Effector CD4-positive, alpha-beta T cell (primary cell): ENCODE results near the gene JADE1.

Experiments
- DNase-seq: peaks from one replicate; pipeline ENCODE4 v3.0.0-alpha.2; 2020

Gene JADE1

DNA sequence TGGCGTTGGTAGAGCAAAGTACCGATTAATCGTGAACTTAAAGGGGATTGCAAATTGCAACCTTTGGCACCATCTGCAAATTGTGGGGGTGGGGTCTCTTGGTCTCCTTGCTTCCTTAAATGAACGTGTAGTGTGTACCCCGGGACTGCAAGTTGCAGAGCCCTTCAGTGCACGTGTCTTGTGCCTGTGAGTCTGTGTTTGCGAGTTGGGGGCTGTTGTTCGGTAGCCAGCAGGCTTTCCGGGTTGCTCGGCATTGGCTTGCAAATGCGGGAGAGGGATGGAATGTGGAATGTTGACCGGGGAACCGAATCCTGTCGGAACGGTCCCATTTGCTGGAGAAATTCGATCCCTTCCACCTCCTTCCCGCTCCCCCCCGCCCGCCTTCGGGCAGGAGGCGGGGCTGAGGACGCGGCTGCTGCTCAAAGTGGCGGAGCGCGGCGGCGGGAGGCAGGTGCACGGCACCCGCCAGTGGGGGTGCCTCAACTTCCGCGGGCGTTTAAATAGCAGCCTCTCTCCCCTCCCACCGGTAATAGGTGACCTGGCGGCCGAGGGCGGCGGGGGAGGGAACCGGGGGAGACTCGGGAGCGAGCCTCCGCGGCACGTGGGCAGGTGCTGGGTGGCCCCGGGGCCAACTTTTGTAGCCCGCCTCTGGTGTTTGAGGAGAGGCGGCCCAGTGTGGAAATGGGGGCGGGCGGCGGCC, 1.5 kb downstream of the JADE1 start:
- DNase-seq, result peak; percentile 78

DNA sequence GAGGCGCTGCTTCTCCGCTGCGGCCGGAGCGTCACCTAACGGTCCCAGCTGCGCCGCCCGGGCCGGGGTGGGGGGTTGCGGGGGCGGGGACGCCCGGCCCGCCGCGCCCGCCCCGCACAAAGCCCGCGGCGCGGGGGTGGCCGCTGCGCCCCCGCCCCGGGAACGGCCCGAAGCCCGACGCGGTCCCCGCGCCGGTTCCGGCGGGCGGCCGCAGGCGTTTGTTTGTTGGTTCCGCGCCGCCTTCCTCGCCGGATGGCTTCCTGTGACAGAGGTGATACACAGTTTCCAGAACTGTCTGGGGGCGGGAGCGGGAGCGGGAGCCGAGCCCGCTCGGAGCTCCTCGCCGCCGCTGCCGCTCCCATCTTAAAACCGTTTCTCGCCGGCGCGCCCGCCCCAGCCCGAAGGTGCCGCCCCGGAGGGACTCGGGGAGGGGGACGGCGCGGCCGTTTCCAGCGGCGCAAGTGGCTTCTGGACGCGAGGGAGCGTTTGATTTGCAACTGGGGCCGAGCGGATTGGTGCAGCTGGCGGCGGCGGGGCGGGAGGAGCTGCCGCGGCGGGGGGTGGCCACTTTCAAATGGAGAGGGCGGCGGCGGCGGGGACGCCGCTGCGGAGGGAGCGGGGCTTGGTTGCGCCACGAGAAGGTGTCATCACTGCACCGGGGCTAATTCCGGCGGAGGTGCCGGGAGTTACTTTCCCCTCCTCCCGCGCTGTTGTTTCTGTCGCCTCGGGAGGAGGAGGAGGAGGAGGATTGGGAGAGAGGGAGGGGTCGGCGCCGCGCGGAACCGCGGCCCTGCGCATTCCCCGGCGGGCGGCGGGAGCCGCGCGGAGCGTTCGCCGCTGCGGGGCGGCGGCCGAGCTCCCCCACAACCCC, 2.3 kb downstream of the JADE1 start:
- DNase-seq, result peak; percentile 72

DNA sequence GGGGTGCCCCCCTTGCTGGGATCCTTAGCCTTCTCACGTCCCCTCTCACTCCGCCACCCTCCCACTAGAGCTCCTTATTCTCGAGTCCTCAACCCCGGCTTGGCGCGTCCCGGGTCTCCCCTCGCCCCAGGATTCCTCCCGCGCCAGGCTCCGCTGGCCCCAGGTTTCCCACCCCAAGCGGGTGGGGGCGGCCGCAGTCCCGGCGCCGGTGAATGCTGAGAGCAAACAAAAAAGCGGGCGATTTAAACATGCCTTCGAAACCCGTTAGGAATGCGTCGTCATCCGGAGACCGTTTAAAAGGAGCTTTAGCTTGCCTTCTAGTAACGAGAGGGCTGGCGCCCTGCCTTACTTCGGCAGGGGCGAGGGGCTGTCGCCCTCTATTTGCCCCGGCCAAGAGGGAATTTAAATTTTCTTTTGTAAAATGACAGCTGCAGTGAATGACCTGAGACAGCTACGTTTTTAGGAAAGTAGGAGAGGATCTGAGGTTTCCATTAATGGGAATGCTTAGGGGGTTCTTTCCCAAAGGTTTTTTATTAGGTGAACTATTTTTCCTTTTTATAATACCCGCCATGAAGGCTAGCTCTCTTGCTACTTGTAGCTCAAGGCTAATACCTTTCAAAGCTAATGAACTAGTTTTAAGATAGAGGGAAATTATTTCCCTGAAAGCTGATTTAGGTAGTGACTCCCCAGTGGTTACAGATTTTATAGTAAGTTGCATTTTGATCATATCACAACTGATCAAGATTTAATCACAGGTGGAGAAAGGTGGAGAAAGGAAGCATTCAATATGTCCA, 3.1 kb downstream of the JADE1 start:
- no peak for DNase-seq

DNA sequence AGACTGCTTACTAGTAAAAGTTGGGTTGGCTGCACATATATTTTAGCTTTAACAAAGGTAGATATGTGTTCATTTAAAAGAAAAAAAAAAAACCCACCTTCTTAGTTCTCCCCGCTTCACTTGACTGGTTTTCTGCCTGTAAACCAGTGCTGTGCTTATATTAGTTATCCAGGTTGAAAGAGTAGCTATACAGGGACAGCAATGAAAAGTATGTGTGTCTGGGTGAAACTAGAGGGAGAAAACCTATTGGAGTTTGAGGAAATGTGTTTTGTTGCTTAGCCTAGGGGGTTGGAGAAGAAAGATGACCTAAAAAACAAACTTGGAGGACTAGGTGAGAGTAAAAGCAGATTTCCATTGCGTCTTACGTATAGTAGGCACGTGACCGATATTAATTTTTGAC, 4.5 kb downstream of the JADE1 start:
- no peak for DNase-seq

DNA sequence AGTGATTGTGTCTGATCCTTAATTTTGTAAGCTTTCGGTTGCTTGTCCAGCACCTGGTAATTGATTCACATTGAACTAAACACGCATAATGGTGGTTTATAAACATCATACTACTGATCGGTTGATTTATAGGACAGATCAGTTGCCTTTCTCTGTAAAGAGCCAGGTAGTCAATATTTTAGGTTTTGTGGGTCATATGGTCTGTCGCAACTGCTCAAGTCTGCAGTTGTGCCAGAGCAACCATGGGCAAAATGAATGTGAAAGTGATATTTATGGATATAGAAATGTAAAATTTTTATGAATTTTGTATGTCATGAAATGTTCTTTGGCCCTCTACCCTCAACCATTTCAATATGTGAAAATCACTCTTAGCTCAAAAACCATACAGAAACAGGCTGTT, 8.9 kb downstream of the JADE1 start:
- DNase-seq, result no peak

DNA sequence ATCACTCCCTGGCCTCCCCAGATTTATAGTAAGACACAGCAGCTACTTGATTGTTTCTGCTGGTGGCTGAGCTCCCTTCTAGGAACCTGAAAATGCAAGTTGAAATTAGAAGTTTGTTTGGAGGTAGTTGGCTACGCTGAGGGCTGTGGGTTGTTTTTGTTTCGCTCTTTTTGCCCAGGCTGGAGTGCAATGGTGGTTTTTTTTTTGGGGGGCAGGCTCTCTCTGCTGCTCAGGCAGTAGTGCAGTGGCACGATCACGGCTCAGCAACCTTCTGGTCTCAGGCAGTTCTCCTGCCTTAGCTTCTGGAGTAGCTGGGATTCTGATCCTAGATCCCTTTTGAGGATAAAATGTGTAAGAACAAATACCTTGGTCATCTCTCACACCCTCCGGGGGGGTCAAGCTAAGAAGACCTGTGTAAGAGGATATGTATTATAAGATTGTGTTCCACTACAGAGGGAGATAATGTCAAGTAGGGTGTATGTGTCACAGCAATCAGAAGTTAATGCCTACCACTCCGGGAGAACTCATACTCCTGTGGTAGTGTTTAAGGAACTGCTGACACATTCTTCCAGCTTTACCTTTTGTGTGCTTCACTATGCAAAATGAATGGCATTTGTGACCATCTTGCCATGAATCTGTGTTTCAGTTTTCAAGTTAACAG, 9.7 kb downstream of the JADE1 start:
- no peak for DNase-seq

DNA sequence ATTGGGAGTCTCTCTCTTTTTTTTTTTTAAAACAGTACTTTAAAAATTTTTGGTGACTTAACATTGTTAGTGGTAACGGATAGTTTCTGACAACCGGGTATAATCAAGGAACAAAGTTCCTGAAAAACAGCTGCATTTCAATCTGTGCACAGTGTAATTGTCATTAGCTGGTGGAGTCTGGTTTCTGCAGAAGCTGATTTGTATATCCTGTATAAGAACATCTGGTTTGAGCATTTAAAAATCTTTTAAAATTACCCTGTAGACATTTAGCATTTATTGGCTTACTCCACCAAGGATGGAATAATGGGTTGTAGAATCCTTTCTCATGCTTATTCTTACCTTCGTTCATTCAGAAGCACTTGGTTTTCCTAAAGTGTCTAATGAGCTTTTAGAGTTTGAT, 11.2 kb downstream of the JADE1 start:
- no peak for DNase-seq

DNA sequence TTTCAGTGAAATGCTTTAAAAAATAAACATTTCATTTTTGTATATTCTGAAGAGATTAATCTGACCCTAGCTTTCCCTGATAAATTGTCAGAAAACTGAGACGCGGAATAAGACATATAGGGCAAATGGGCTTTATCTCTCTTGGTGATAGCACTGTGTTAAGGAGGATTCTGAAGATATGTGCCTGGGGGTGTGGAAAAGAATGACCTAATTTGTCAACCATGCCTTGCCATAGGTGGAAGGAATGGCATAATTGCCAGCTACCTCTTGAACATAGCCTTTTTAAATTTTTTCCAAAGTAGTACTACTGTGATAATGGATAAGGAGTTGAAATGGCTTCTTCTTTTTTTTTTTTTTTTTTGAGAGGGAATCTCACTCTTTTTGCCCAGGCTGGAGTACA, 11.7 kb downstream of the JADE1 start:
- DNase-seq, result no peak

DNA sequence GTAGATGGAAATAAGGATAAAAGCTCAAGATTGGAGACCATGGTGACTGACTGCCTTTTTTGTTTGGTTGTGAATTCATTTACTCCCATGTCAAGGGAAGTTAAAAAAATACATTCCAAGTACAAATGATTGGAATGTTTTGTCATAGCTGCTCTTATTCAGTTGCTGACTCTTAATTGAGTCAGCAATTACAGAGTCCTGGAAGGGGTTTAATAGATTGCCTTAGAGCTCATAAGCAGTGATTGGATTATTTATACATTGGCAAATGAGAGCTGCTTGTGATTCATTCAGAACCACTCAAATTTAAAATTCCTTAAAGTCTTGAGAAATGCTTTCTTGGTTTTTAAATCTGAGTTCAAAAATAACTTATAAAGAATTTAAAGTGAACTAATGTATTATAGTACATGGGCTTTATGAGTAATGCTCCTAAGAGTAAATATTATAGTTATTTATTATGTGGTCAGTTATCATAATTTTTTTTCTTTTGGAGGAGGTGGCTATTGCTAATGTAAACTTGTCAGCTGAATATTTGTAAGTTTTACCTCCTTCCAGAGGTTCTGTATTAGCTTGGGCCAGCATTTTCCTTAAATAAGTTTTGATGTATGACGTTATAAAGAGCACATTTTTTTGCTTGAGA, 13.6 kb downstream of the JADE1 start:
- DNase-seq, result no peak

DNA sequence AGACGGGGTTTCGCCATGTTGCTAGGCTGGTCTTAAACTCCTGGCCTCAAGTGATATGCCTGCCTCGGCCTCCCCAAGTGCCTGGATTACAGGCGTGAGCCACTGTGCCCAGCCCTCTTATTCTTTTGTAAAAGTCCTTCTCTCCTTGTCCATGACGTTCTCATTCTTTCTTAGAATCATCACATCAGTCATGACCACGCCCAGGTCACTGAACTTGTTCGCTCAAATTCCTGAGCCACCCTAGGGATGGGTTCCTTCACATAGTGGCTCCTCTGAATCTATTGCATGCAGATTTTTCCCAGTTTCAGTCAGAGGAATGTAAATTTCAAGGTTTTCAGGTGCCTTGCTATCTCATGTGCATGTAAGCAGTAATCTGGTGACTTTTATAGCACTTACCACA, 15.7 kb downstream of the JADE1 start:
- no peak for DNase-seq

DNA sequence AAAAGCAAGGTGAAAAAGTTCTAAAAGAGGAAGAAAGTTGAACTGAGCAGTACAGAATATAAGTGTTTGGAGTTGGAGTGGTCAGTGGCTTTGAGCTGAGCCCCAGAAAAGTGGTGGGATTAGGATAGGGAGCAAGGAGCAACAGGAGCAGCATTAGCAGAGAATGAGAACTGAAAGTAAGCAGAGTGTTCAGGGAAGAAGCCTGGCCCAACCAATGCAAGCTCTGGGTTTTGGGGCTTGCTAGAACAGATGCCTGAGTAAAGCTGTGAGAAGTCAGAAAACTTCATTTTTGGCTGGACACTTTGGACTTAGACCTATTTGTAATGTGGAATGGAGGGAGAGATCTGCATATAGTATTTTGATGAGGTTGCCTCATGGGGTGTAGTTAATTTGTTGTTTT, 17.8 kb downstream of the JADE1 start:
- no peak for DNase-seq

DNA sequence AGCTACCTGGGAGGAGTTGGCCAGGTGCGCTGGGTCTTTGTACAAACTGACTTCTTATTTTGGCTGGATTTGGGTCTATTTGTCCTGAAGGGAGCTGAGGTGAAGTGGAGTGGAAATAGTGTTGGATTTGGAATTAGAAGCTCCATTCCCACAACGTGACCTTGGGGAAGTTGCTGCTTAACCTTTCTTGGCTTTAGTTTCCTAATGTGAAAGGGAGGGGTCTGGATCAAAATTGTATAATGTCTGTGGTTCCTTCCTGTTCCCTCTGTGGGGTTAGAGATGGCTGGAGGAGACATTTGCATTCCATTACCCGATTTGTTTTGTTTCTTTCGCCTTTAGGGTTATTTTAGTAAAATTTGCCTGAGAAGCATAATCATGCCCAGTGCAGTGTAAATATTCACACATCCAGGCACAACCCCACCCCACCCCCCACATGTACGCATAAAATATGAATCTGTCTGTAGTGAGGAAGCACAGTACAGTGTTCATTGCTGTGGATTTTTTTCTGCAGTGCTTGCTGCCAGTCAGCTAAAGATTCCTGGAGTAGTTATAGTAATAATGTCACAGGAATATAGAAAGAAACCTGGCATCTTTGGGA, 21.5 kb downstream of the JADE1 start:
- DNase-seq, result no peak

DNA sequence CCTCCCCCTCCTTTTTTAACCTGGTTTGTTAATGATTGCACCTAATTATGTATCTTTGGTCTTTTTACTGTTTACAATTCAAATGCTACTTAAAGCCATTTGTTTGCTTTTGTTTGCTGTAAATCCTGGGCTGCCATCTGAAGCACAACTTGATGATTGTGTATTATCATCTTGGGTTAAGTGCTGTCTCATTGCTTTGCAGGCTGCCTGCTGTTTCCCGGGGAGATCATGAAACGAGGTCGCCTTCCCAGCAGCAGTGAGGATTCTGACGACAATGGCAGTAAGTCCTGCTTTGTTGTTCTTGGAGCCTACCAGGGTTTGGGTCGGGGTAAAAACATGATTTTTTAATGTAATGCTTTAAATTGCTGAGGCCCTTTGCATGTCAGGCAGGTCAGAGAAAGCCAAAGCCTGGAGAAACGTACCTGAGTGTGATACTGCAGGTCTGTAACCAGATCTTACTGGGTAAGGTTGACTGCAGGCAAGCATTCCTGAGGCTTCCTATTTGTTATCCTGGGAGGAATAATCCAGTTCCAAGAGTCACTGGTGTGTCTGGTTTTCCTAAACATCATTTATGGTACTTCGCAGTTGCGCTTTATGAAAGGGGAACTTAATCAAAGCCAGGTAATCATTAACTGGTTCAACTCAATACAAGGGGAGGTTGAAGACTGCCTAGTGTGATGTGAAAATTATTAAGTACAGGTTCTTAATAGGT, 22.2 kb downstream of the JADE1 start:
- no peak for DNase-seq

DNA sequence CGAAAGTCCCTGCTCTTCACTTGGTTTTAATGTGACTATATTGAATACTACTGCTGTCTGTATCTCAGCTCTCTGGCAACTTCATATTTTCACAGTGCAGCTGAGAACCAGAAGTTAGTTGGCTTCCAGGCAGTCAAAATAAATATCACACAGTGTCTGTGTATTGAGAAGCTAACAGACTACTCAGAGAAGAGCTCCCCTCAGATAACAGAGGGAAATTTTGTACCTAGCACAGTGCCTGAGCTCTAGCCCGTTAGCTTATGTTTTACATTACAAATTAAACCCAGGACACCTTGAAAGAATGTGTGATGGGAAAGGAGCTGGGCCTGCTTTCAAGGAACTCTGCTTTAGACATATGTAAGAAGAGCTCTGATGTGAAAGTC, 22.7 kb downstream of the JADE1 start:
- no peak for DNase-seq

DNA sequence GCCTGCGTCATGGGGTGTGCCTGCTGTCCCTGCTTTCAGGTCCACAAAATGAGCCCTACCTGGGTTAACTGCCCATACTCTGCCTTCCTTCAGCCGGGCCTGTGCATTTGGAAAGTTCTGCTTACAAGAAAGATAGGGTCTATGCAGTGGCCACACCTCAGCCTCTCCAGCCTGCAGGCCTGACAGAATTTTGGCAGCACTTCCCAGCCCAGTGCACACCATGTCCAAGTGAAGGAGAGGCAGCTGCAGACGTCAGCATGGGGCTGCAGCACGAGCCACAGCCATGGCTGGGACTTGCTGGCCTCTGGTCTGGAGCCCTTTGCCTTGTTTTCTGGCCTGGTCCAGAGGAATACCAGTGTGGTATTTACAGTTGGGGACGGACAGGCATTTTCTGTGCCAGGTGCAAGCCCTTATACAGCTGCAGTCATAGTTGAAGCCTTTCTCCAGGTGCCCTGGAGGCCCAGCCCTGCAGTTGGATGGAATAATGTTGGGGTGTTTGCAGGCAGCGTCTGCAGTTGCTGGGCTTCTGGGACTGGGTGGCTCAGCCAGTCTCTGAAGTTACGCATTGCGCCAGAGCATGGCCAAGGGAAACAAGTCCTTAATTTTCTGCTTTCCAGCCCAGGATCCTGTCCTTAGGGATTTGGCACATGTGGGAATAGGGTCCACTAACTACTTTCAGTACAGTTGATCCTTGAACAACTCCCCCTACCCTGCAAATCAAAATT, 26.2 kb downstream of the JADE1 start:
- no peak for DNase-seq

DNA sequence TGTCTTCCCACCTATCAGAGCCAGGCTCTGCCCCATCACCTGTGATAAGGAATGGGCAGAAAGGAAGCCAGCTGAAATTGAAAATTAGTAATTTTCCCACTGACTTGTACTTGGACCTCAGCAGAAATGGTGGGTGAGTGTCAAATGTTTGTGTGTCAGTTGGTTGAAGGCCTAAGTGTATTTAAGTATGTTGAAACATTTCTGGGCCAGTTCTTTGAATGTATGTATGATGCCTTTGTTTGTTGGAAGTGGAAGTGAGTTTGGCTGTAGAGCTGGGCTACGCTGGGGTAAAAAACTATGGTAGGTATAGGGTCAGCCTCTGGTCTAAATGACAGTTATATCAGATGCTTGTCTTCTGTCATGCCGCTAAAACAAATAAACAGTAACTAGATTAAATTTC, 27.7 kb downstream of the JADE1 start:
- DNase-seq, result no peak

DNA sequence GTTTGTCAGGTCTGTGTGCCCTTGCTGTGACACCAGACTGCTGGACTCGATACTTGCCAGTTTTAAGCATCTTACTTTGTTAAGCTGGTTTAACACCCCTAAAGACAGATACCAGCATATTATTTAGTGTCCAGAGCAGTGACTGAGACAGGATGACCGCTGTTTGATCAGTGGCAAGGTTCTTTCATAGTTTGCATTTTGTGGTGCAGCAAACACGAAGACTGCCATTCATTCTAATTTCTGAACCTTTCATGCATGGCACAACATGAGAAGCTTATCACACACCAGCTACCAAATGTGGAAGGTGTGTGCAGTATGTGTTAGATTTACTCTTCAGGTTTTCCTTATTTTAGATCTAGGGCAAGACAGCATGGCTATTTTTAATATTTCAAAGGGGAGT, 28.2 kb downstream of the JADE1 start:
- no peak for DNase-seq

DNA sequence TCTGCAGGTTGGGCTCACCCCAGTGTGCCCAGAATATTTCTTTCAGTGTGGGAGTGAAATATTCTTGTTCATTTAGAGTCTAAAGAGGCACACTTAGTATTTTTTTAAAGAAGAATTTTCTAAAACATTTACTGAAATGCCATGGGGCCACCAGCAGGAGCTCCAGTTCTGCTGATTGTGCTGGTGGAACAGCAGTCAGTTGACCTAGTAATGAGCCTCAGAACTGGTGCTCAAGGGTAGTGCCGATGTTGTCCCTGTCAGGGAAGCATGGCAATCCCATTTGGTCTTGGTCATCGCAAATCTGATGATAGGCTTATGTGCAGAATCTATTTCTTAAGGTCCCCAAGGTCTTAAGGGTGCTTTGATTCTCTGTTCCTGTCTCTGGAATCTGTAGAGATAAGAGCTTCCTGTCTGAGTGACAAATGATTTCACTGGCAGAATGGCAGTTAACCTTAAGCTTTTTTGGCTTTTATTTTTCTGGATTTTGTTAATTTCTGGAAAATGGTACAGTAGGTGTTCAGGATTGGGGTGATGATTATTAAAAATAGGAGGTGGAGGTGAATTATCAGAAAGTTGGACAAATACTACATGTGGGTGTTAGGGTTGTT, 31.3 kb downstream of the JADE1 start:
- DNase-seq, result no peak

DNA sequence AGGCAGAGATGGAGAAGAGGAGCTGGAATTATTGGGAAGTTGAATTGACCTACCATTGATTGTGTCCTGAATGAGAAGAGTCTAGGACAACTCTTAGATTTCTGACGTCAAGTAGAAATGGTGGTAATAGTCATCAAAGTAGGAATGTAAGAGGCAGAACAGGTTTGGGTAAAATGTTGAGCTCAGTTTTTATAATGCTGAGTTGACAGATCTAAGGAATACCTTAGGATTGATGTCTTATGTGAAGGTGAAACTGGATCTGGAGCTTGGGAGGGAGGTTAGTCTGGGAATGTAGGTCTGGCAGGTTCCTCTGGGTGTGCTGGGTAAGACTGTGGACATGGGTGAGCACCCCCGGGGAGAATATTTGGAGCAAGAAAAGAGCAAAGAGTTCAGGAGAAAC, 31.9 kb downstream of the JADE1 start:
- DNase-seq, result no peak

DNA sequence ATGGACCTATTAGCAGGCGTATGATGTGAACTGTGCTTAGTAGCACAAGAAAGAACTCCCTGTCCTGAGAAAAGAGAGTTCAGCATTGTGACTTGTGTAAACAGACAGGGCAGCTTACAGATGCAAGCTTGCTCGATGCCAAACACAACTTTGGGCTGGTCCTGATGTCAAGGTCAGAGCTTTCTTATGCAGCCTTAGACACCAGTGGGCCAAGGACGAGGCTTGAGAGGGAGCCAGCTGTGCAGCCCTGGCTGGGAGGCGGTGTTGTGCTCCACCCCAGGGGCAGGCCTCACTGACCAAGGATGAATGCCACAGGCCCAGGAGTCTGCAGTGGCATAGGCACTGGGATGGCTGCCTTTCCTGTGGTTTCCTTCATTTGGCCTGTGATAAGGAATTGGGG, 35.4 kb downstream of the JADE1 start:
- no peak for DNase-seq
